NCI-H748 (cell line): ENCODE results near the gene PDCD1.

Source experiments
- DNase-seq: peaks from one replicate; lab custom pipeline; 2025; ENCODE audit not compliant: unreplicated experiment; lab: John Stamatoyannopoulos, UW

The PDCD1 gene

GRCh38 chr2:241865957-241866789 is 7.5 kb upstream of the PDCD1 start:
- no peak for DNase-seq

- no peak for DNase-seq
Observed at GRCh38 chr2:241865416-241865956, 6.8 kb upstream of the PDCD1 start.

GRCh38 chr2:241864850-241865213 is 6.1 kb upstream of the PDCD1 start:
- DNase-seq, result no peak

GRCh38 chr2:241864168-241864849 is 5.6 kb upstream of the PDCD1 start:
- no peak for DNase-seq

GRCh38 chr2:241863536-241863954 is 4.9 kb upstream of the PDCD1 start:
- DNase-seq, result no peak

- DNase-seq, result no peak
Observed at GRCh38 chr2:241862775-241863535, 4.3 kb upstream of the PDCD1 start.

GRCh38 chr2:241862093-241862492 is 3.4 kb upstream of the PDCD1 start:
- DNase-seq, result no peak

- DNase-seq, result no peak
Observed at GRCh38 chr2:241861264-241861663, 2.6 kb upstream of the PDCD1 start.

GRCh38 chr2:241860184-241861078 is 1.7 kb upstream of the PDCD1 start:
- no peak for DNase-seq

- no peak for DNase-seq
Observed at GRCh38 chr2:241859436-241860183, 916 bp upstream of the PDCD1 start.

- no peak for DNase-seq
Observed at GRCh38 chr2:241859017-241859435, 332 bp upstream of the PDCD1 start.

- no peak for DNase-seq
Observed at GRCh38 chr2:241857572-241858121, 1.0 kb downstream of the PDCD1 start.

GRCh38 chr2:241857041-241857541 is 1.6 kb downstream of the PDCD1 start:
- DNase-seq, result no peak

- no peak for DNase-seq
Observed at GRCh38 chr2:241855888-241856422, 2.7 kb downstream of the PDCD1 start.

GRCh38 chr2:241855245-241855887 is 3.3 kb downstream of the PDCD1 start:
- DNase-seq, result no peak

- no peak for DNase-seq
Observed at GRCh38 chr2:241854342-241855244, 4.1 kb downstream of the PDCD1 start.

- no peak for DNase-seq
Observed at GRCh38 chr2:241853651-241854341, 4.9 kb downstream of the PDCD1 start.
